Neural progenitor cell (in vitro differentiated cells): Measurements from ENCODE around the gene AIDA.

Experiments used
- CTCF ChIP-seq: fragments of 200-600 bp; sonication (generic); IDR thresholded peaks from 2 replicates; pipeline ENCODE4 v1.5.1; 2017; ENCODE audit warnings: antibody characterized with exemption, mild to moderate bottlenecking
- EZH2 ChIP-seq: fragments of 200-600 bp; sonication (generic); IDR thresholded peaks from 2 replicates; pipeline ENCODE4 v1.6.1; 2017; ENCODE audit warnings: antibody characterized with exemption, mild to moderate bottlenecking, moderate library complexity
- EZH2phosphoT487 ChIP-seq: fragments of 200-600 bp; sonication (generic); IDR thresholded peaks from 2 replicates; pipeline ENCODE4 v1.6.1; 2017; ENCODE audit warnings: antibody characterized with exemption

DNA sequence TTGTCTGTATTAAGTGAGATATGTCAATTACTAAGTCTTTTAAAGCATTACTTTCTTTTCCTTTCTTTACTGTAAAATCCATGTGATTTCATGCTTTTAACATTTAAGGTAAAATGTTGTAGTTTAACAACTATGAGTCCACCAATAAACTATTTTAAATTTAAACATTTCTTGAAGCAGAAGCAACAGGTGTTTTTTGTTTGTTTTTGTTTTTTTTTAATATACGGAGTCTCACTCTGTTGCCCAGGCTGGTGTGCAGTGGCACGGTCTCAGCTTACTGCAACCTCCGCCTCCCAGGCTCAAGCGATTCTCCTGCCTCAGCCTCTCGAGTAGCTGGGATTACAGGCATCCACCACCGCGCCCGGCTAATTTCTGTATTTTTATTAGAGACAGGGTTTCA is 15.6 kb downstream of the AIDA start:
- TF ChIP-seq CTCF = no peak
- no peak for TF ChIP-seq EZH2
- no peak for TF ChIP-seq EZH2phosphoT487
